C1 segment of cervical spinal cord (tissue), 14 donors: Measurements from ENCODE around the gene GLDC.
A peak's percentile ranks its signal among the peaks of the same experiment; 100 is the strongest.
"Not testable (repeated sequence)": the region's sequence is repeated elsewhere in the genome, so short reads cannot be mapped to it uniquely, and the experiment has no call there.

ENCODE experiments used
- DNase-seq, 14 donors: peaks; one replicate each; lab custom pipeline; 2025; lab: John Stamatoyannopoulos, UW

GLDC gene

GRCh38 chr9:6664204-6664680 lies 18.7 kb upstream of the GLDC start:
- DNase-seq, result no peak

GRCh38 chr9:6660512-6660911 lies 15.0 kb upstream of the GLDC start:
- no peak for DNase-seq

GRCh38 chr9:6658628-6659353 lies 13.3 kb upstream of the GLDC start:
- DNase-seq, result no peak

- no peak for DNase-seq
These were observed 11.2 kb upstream of the GLDC start for GRCh38 chr9:6656614-6657300.

- DNase-seq, result no peak
These were observed 9.5 kb upstream of the GLDC start for GRCh38 chr9:6655036-6655435.

- no peak for DNase-seq
These were observed 736 bp upstream of the GLDC start for GRCh38 chr9:6646293-6646636.

- peak in 5 of 14 donors; percentile 4 to 37 (median 24) for DNase-seq
These were observed 499 bp downstream of the GLDC start for GRCh38 chr9:6645105-6645354.

GRCh38 chr9:6644346-6645104 lies 1.0 kb downstream of the GLDC start:
- peak in 1 of 14 donors; percentile 5 for DNase-seq

- DNase-seq, result no peak
These were observed 3.6 kb downstream of the GLDC start for GRCh38 chr9:6641961-6642360.

- no peak for DNase-seq
These were observed 4.0 kb downstream of the GLDC start for GRCh38 chr9:6641561-6641960.

- DNase-seq, result no peak
These were observed 4.5 kb downstream of the GLDC start for GRCh38 chr9:6641056-6641455.

- no peak for DNase-seq
These were observed 5.1 kb downstream of the GLDC start for GRCh38 chr9:6640268-6641051.

GRCh38 chr9:6639622-6640021 lies 5.9 kb downstream of the GLDC start:
- no peak for DNase-seq

- DNase-seq, result no peak
These were observed 11.1 kb downstream of the GLDC start for GRCh38 chr9:6634444-6634843.

- no peak for DNase-seq
These were observed 12.2 kb downstream of the GLDC start for GRCh38 chr9:6633378-6633777.

- no peak for DNase-seq
These were observed 12.9 kb downstream of the GLDC start for GRCh38 chr9:6632516-6633183.

- DNase-seq, result no peak
These were observed 14.4 kb downstream of the GLDC start for GRCh38 chr9:6631207-6631512.

- DNase-seq, result no peak
These were observed 14.9 kb downstream of the GLDC start for GRCh38 chr9:6630502-6631206.

- no peak for DNase-seq
These were observed 16.8 kb downstream of the GLDC start for GRCh38 chr9:6628704-6629103.

- no peak for DNase-seq
These were observed 20.2 kb downstream of the GLDC start for GRCh38 chr9:6625363-6625762.

GRCh38 chr9:6622784-6623183 lies 22.7 kb downstream of the GLDC start:
- DNase-seq, result not testable (repeated sequence)
